GM21423 (cell line): ENCODE results near the gene MOXD1.
"Not testable (repeated sequence)": the region's sequence is repeated elsewhere in the genome, so short reads cannot be mapped to it uniquely, and the experiment has no call there.

ENCODE experiments used
- ATAC-seq: cut with Tn5 transposase; IDR thresholded peaks from one replicate; pipeline ENCODE4 v1.9.1; 2021; ENCODE audit warnings: mild to moderate bottlenecking, moderate library complexity; ENCODE audit not compliant: unreplicated experiment

The MOXD1 gene

DNA sequence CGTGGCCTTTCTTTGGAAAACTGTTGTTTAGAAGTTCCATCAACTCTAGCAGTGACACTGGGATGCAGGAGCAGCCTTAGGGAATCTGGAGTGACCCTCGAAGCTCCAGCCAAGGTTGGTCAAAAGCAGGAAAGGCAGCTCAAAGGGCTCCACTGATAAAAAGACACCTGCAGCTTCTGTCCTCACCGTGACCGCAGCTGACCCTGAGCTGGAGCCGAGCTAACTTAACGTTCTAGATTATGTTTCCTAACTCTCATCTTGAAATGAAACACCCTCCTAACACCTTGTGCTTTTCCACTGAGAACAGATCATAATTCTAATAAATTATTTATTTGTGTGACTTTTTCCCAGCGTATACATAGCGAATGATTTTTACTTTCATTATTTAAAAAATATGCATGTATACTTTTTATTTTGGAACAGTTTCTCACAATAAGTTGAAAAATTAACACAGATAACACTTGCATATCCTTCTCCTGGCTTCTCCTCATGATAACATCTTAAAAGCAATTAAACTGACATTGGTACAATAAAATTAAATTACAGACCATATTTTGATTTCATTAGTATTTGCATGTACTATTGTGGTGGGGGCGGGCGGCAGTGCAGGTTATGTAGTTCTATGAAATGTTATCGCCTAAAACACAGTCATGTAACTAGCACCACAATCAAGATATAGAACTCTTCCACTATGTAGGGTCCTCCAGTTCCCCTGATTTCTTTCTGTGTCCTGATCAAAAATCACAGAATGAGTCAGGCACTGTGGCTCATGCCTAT, 116.1 kb downstream of the MOXD1 start:
- ATAC-seq, result no peak

DNA sequence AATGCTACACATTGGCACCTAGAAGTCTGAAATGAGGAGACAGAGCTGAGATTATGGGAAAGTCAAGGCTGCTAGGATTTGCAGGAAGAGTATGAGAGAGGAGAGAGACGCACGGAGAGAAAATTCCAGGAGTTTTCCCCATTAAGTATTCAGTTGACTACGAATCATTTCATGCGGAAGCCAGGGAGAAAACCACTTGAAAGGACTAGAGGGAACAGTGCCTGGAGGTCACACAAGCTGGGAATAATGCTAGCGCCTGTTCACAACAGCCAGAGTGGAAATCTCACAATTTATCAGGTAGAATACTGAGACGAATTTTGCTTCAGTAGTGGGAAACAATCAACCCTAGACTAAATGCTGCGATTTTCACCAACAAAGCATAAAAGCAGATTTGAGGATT, 118.6 kb downstream of the MOXD1 start:
- no peak for ATAC-seq

DNA sequence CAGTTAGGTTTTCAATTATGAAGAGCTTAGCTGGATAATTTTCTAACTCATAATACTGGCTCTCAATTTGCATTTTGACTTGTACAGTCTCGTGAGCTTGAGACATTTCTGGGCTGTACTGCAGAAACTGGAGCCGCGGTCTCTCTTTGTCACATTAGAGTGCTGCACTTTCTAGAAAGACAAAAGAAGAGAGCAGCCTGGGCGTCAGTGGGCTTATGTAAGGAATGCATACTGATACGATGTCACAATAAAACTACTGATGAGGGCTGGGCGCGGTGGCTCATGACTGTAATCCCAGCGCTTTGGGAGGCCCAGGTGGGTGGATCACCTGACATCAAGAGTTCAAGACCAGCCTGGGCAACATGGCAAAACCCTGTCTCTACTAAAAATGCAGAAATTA, 120.8 kb downstream of the MOXD1 start:
- no peak for ATAC-seq

DNA sequence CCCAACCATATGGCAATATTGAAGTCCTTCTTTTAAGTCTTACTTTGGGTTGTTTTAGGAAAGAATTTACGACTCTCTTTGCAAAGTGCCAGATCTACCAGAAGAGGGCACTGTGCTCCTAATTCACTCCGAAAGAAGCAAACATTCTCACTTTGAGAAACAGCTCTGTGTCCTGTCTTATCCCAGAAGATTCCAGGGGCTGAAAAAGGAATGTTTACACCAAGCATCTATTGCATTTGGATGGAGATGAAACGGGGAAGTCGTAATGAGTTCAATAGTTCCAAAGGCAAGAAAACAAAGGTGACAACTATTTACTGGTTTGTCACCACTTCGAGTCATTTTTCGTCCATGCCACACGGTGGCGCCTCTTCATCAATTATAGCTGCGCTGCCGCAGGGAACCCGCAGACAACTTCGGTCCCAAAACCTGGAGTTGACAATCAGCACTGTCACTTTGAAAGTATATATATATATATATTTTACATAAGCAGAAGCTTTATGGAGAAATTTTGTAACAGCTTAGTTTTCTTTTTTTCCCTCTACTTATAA, 121.6 kb downstream of the MOXD1 start:
- ATAC-seq, result peak; percentile 86

DNA sequence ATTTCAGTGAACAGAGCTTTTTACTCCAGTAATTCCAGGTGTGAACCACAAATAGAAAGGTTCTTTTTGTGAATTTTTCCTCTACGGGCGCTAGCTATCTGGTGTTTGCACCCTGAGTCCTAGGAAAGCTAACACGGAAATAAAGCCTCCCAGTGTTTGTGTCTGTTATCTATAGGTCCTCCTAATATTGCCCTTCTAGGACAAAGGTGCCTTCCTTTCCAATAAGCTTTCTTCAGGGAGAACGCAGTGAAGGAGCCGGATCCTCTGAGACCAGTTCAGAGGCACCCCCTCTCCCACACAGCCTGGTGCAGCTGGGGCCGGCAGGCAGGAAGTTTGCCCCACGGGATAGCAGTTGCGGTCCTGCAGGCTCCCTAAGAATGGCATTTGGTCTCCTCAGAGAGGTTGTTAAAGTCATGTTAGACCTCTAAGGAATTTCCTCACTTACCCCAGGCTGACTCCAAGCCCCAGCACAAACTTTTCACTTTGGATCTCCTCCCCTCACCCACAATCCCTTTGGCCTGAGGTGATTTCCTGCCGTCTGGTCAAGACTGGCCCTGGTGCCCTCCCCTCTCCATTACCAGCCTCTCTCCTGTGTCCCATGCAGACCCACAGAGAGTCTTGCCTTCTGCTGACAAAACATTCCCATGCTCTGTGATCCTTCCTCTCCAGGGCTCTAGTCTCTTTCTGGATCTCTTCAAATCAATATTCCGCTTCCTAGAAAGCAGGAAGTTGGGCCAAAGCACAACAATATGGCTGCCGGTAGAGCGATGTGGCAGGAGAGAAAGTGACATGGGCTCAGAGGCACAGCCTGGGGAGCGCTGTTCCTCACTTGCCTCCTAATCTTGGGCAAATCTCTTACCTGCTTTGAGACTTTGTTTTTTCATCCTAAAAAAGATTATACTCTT, 126.0 kb downstream of the MOXD1 start:
- no peak for ATAC-seq

DNA sequence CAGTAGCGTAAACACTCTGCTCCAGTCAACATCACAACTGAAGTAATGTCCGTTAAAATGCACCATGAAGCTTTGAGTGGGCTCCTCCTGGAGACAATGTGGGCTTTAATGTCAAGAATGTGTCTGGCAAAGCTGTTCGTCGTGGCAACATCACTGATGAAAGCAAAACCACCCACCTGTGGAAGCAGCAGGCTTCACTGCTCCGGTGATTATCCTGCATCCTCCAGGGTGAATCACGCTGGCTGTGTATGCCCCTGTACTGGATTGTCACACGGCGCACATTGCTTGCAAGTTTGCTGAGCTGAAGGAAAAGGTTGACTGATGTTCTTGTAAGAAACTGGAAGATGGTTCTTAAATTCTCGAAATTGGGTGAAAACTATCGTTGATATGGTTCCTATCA, 128.5 kb downstream of the MOXD1 start:
- no peak for ATAC-seq

DNA sequence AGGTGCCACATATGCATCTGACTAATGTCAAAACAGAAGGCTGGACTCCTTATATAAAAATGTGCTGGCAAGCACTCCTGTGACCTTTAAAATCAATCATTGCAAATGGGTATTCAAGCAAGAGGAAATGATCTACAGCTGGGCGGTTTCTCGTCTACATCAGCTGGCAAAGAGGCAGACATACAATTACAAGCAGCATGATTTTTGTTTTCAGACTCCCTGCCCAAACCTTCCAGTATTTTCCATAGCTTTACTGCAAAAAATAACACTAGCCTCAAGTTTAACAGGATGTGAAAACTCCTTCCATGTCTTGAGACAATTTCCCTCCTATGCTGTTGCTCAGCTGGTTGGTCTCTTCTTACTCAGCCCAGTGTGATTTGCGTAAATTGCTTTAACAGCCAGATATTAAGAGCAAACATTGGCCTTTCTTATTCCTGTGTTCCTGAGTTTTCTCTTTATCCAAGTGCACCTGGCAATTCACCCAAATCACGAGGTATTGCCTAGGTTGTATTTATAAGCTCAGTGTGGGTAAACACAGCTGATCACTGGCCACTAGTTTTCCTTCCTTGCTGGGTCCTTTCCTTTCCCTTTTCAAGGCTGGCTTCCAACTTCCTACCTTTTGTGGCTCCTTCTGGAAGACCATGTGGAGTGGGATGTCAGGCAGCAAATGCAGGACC, 130.4 kb downstream of the MOXD1 start:
- no peak for ATAC-seq

DNA sequence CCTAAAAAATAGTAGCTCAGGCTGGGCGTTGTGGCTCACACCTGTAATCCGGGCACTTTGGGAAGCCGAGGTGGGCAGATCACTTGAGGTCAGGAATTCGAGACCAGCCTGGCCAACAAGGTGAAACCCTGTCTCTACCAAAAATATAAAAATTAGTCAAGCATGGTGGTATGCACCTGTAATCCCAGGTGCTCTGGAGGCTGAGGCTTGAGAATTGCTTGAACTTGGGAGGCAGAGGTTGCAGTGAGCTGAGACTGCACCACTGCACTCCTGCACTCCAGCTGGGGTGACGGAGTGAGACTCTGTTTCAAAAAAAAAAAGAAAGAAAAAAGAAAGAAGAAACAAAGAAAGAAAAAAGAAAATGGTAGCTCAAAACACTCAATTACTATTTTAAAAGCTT, 132.6 kb downstream of the MOXD1 start:
- ATAC-seq, result not testable (repeated sequence)

DNA sequence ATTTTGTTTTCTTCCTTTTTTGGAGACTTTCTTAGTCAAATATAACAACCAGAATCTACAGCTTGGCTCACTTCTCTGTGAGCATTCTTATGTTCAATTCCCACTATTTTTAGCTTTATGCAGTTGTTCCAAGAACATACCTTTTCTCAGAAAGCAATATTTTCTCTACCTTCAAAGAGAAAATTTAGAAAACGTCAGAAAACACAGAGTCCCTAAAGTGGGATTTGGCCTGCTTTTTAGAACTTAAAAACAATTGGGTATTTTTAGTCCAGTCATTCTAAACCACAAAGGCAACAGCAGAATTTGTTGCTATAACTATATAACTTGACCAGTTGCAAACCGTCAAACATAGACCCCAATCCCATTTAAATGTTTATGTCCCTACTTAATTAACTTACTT, 133.1 kb downstream of the MOXD1 start:
- no peak for ATAC-seq

DNA sequence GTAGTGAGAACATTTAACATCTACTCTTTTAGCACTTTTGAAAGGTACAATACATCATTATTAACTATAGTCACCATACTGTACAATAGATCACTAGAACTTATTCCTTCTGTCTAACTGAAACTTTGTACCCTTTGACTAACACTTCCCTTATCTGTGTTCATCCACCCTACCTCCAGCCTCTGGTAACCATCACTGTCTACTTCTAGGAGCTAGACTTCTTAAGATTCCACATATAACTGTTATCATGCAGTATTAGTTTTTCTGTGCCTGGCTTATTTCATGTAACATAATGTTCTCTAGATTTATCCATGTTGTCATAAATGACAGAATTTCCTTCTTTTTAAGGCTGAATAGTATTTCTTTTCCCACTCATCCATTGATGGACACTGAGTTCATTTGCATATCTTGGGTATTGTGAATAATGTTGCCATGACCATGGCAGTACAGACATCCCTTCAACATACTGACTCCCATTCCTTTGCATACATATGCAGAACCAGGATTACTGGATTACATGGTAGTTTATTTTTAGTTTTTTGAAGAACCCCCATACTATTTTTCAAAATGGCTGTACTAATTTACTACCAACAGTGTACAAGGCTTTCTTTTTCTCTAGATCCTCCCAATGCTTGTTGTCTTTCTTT, 135.7 kb downstream of the MOXD1 start:
- no peak for ATAC-seq

DNA sequence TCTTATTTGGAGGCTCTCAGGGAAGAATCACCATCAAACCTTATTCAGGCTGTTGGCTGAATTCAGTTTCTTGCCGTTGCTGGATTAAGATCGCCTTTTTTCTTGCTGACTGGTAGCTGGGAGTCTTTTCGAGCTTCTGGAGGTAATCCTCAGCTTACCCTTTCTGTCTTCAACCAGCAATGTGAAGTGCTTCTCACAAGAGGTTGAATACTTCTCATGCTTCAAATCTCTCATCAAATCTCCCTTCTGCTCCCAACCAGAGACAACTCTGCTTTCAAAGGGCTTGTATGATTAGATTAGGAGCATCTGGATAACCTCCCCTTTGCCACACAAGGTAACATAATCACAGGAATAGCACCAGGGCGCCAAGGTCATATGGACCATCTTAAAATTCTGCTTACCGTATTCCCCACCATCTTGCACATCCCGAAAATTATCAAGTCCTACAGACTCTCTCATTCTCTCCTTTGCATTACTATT, 137.2 kb downstream of the MOXD1 start:
- ATAC-seq, result no peak

DNA sequence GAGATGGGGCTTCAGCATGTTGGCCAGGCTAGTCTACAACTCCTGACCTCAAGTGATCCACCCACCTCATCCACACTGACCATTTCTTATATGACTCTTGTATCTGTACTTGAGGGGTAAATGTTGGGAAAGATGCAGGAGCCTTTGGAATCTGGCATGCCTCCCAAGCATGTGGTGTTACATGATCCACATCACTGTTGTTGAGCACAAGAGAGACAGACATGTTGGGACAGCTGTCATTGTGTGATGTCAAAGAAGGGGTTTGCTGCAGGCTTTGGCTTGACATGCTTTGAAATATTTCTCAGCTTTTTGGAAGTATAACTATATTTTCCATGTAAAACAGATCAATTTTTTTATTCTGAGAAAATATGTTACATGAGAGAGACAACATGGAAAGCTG, 139.9 kb downstream of the MOXD1 start:
- ATAC-seq, result no peak

DNA sequence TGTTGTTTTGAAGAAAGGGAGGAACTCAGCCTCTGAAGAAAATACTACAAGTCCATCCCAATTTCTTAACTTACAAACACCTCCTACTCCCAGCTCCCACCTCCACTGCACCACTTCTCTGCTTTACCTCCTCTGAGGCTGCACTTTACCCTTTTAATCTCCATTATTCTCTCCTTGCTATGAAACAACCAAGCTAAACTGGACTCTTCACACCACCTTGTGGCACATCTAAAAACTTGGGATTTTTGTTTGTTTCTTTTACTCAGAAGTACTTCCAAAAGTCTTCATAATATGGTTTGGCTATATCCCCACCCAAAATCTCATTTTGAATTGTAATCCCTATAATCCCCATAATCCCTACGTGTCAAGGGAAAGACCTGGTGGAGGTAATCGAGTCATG, 142.2 kb downstream of the MOXD1 start:
- no peak for ATAC-seq

DNA sequence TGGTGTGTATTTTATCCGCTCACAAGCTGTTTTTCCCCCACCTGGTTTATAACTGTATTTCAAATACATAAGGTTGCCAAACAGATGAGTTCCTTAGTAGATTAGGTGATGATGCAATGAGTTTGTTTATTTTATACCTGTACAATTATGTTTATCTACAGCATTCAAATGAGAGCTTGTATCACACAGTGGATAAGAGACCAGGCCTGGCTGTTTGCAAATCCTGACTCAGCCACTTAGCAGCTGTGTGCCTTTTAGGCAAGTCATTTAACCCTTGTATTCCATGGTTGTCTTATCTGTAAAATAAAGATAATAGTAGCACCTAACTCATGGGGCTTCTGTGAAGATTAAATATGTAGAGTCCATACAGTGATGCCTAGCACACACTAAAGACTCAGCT, 143.7 kb downstream of the MOXD1 start:
- ATAC-seq, result no peak

DNA sequence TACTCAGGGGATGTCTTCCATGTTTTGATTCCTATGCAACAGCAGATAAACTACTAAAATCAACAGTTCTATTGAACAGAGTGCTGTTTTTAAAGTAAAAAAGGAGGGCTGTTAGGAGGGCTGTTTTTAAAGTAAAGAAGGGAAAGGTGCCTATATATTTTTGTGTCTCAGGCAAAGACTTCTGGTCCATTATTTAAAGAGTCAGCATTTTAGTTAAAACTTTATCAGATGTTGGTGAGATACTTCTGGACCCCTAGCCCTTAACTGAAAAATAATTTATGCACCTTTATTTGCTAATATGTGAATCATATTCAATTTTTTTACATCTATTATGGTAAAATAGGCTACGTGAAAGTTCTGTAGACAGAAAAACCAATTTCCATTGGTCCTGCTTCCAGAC, 144.8 kb downstream of the MOXD1 start:
- ATAC-seq, result no peak

DNA sequence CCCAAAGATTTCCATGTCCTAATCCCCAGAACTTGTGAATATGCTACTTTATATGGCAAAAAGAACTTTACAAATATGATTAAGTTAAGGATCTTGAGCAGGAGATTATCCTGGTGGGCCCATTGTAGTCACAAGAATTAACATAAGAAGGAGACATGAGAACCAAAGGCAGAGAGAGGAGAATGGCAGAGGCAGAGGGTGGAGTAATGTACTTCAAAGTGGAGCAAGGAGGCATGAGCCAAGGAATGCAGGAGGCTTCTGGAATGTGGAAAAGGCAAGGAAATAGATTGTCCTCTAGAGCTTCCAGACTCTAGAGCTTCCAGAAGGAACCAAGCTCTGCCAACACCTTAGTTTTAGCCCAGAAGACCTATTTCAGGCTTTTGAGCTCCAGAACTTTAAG, 147.4 kb downstream of the MOXD1 start:
- no peak for ATAC-seq

DNA sequence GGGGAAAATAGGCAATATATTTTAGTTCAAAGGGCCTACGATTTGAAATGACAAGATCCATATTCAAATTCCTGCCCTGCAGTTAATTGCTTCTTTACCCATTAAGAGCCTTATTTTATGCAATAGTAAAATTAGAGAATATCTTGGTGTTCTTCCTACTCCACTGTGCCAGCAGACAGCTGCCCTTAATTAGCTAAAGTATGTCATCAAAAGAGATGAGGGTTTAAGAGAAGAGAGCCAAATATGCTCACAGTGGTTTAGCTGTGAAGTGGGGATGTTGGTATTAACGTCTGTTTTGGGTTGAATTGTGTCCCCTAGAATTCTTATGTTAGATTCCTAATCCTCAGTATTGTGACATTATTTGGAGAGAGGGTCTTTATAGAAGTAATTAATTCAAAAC, 148.1 kb downstream of the MOXD1 start:
- ATAC-seq, result no peak

DNA sequence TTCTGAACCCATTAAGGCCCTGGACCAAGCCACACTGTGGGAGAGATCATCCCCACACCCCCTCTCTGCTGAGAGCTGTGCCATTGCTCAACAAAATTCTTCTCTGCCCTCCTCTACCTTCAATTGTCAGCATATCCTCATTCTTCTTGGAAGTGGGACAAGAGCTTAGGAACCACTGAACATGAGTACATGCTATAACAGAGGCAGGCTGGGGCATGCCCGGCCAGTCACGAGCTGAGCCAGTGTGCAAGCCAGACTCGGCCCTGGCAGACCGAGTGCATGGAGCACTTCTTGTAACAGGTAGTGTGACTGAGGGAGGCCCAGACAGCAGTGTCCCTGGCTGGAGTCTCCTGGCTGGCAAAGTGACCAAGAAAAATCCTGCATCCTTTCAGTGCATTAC, 149.2 kb downstream of the MOXD1 start:
- ATAC-seq, result no peak

DNA sequence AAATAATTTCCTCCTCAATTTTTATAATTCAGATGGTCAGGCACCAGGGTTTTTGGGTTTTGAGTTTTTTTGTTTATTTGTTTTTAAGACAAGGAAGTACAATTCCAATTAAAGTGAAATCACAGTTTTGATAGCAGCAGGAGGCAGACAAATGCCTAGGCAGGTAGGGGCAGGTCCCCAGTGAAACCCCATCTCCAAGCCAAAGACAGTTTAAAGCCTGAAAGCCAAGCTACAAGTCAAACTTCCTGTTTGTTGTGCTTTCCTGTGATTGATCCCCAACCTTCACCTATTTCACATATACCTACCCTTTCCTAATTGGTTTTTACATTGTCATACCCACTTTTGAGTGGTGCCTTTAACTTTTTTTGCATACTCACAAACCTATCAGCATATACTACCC, 149.6 kb downstream of the MOXD1 start:
- no peak for ATAC-seq

DNA sequence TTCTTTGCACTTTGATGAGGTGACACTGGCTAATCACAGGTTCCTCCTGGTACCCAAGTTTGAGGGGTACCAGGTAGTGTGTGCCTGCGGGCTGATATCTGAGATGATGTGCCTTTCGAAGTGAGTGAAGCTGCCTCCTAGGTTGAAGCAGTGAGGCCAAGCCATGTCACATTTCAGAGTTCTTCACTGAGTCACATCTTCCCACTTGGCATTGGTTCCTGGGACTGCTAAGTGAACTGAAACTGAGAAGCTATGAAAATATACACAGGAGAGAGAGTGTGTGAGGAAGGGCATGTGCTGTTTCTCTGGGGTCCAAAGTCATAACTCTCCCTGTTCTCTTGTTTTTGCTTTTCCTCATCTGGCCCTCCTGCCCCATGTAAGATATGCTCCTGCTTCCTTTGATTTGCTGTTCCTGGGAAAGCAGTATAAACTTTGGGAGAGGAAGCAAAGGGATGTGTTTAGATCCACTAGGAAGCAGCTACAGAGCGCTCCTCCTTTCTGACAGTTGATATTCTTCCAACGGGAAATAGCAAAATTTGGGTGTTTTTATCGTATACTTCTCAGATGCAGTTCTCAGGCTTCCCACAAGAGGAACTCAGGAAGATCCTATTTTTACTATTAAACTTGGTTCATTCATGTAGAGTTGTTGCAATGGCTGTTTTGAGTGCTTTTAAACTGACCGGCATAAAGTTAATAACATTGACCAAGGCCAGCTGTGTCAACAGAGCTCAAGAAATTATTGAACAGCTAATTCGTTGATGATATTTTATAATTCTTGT, 153.7 kb downstream of the MOXD1 start:
- no peak for ATAC-seq
